ENCODE data around the gene RAB44.

The RAB44 gene

DNA sequence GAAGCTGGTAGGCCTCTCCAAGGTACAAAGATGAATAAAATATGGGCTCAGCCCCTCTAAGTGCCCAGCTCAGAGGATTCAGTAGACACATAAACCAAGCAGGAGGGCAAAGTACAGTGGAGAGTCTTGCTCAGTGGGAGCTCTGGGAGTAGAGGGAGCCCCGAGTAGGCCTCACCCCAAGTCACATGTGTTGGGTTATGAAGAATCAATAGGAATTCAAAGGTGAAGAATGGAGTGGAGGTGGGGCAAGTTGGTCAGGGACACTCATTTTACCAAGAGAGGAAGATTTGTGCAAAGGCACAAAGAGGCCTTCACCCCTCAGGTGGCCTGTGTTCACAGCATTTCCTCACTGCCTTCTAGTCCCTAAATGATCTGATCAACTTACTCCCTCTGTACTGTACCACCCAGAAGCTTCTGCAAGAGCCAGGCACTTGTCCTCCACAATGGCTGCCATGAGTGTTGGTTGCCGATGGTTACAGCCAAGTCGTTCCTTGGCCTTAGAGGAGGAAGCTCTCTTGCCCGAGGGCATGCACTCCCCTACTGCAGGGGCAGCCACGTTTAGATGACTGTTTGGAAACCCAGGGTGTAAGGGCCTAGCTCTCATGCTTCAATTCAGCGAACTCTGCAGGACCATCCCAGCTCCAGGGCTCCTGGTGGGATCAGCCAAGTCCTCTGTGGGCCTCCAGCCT is 25.8 kb upstream of the RAB44 start:
- no peak for DNase-seq (ENCODE audit: low read depth, low spot score)
- no peaks in the 10 kb centered on the region for H3K27me3 ChIP-seq (ENCODE audit: insufficient read depth, insufficient read length)

DNA sequence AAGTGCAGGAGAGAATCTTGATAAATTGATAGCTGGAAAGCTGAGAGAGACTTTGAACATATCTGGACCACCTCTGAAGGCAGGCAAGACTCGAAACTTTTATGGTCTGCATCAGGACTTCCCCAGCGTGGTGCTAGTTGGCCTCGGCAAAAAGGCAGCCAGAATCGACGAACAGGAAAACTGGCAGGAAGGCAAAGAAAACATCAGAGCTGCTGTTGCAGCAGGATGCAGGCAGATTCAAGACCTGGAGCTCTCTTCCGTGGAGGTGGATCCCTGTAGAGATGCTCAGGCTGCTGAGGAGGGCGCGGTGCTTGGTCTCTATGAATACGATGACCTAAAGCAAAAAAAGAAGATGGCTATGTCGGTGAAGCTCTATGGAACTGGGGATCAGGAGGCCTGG is 23.7 kb upstream of the RAB44 start:
- peaks cover 3% of the 10 kb centered on the region for H3K36me3 ChIP-seq (ENCODE audit: insufficient read depth, insufficient read length, low read length)
- no peak for TF ChIP-seq YY1 (IDR thresholded peaks at IDR 0.05; ENCODE audit: insufficient read depth, insufficient read length)
- no peak for TF ChIP-seq ZNF274 (IDR thresholded peaks at IDR 0.05; ENCODE audit: low read depth, low read length)
- no peak for TF ChIP-seq SUZ12 (IDR thresholded peaks at IDR 0.05; ENCODE audit: extremely low read depth, insufficient read depth, insufficient read length)
- peaks cover 14% of the 10 kb centered on the region for H3K27me3 ChIP-seq (ENCODE audit: insufficient read depth, insufficient read length)
- H3K4me3 ChIP-seq (ENCODE audit: insufficient read length, low read depth): no peak overlapping the region
- H3K4me1 ChIP-seq (ENCODE audit: insufficient read depth, insufficient read length): peaks cover 5% of the 10 kb centered on the region
- DNase-seq (ENCODE audit: low read depth, low spot score): no peak
- no peaks in the 10 kb centered on the region for H3K9me3 ChIP-seq (ENCODE audit: insufficient read depth, low read length)
- no peak overlapping the region for H3K9ac ChIP-seq (ENCODE audit: insufficient read length, low read depth)

More for the DNA sequence above, 25.8 kb upstream of the RAB44 start:
- no peak overlapping the region for H3K4me3 ChIP-seq (ENCODE audit: insufficient read length, low read depth)
- TF ChIP-seq SUZ12 (IDR thresholded peaks at IDR 0.05; ENCODE audit: extremely low read depth, insufficient read depth, insufficient read length) (no peak), YY1 (IDR thresholded peaks at IDR 0.05; ENCODE audit: insufficient read depth, insufficient read length) (peak; percentile 31)
- H3K9me3 ChIP-seq (ENCODE audit: insufficient read depth, low read length): no peaks in the 10 kb centered on the region
- no peaks in the 10 kb centered on the region for H3K36me3 ChIP-seq (ENCODE audit: insufficient read depth, insufficient read length, low read length)
- peaks cover 14% of the 10 kb centered on the region for H3K4me1 ChIP-seq (ENCODE audit: insufficient read depth, insufficient read length)
- no peak overlapping the region for H3K9ac ChIP-seq (ENCODE audit: insufficient read length, low read depth)

DNA sequence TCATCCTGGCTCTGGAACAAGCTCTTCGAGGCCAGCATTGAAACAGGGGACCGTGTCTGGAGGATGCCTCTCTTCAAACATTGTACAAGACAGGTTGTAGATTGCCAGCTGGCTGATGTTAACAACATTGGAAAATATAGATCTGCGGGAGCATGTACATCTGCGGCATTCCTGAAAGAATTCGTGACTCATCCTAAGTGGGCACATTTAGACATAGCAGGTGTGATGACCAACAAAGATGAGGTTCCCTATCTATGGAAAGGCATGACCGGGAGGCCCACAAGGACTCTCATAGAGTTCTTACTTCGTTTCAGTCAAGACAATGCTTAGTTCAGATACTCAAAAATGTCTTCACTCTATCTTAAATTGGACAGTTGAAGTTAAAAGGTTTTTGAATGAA is 22.7 kb upstream of the RAB44 start:
- TF ChIP-seq ZNF274 (IDR thresholded peaks at IDR 0.05; ENCODE audit: low read depth, low read length) (no peak), YY1 (IDR thresholded peaks at IDR 0.05; ENCODE audit: insufficient read depth, insufficient read length) (no peak), SUZ12 (IDR thresholded peaks at IDR 0.05; ENCODE audit: extremely low read depth, insufficient read depth, insufficient read length) (no peak)
- DNase-seq (ENCODE audit: low read depth, low spot score): no peak
- Histone ChIP-seq H3K4me1 (ENCODE audit: insufficient read depth, insufficient read length) (peaks cover 5% of the 10 kb centered on the region), H3K9me3 (ENCODE audit: insufficient read depth, low read length) (no peaks in the 10 kb centered on the region), H3K4me3 (ENCODE audit: insufficient read length, low read depth) (no peak overlapping the region), H3K36me3 (ENCODE audit: insufficient read depth, insufficient read length, low read length) (peaks cover 6% of the 10 kb centered on the region), H3K9ac (ENCODE audit: insufficient read length, low read depth) (no peak overlapping the region), H3K27me3 (ENCODE audit: insufficient read depth, insufficient read length) (peaks cover 23% of the 10 kb centered on the region)

DNA sequence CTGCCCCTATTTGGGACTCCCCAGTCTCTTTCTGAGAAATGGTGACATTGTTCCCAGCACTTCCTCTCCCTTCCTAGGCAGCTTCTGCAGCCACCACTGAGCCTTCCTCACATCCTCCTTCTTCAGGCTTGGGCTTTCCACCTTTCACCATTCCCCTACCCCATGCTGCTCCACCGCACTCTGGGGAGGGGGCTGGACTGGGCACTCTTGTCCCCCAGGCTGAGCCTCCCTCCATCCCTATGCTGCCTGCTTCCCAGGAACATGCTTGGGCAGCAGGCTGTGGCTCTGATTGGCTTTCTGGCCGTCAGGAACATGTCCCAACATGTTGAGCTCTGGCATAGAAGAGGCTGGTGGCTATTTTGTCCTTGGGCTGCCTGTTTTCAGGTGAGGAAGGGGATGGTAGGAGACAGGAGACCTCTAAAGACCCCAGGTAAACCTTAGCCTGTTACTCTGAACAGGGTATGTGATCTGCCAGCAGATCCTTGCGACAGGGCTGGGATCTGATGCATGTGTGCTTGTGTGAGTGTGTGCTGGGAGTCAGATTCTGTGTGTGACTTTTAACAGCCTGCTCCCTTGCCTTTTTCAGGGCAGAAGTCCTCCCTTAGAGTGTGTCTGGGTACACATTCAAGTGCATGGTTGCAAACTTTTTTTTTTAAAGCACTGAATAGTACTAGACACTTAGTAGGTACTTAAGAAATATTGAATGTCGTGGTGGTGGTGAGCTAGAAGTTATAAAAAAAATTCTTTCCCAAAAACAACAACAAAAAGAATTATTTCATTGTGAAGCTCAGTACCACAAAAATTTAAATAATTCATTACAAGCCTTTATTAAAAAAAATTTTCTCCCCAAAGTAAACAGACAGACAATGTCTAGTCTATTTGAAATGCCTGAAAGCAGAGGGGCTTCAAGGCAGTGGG is 21.2 kb upstream of the RAB44 start:
- Histone ChIP-seq H3K36me3 (ENCODE audit: insufficient read depth, insufficient read length, low read length) (peaks cover 6% of the 10 kb centered on the region), H3K9ac (ENCODE audit: insufficient read length, low read depth) (peak overlapping the region; percentile 39), H3K27me3 (ENCODE audit: insufficient read depth, insufficient read length) (peaks cover 27% of the 10 kb centered on the region), H3K4me3 (ENCODE audit: insufficient read length, low read depth) (no peak overlapping the region), H3K9me3 (ENCODE audit: insufficient read depth, low read length) (no peaks in the 10 kb centered on the region), H3K4me1 (ENCODE audit: insufficient read depth, insufficient read length) (peaks cover 5% of the 10 kb centered on the region)
- DNase-seq (ENCODE audit: low read depth, low spot score): no peak
- no peak for TF ChIP-seq SUZ12 (IDR thresholded peaks at IDR 0.05; ENCODE audit: extremely low read depth, insufficient read depth, insufficient read length)
- TF ChIP-seq ZNF274 (IDR thresholded peaks at IDR 0.05; ENCODE audit: low read depth, low read length): no peak
- no peak for TF ChIP-seq YY1 (IDR thresholded peaks at IDR 0.05; ENCODE audit: insufficient read depth, insufficient read length)

DNA sequence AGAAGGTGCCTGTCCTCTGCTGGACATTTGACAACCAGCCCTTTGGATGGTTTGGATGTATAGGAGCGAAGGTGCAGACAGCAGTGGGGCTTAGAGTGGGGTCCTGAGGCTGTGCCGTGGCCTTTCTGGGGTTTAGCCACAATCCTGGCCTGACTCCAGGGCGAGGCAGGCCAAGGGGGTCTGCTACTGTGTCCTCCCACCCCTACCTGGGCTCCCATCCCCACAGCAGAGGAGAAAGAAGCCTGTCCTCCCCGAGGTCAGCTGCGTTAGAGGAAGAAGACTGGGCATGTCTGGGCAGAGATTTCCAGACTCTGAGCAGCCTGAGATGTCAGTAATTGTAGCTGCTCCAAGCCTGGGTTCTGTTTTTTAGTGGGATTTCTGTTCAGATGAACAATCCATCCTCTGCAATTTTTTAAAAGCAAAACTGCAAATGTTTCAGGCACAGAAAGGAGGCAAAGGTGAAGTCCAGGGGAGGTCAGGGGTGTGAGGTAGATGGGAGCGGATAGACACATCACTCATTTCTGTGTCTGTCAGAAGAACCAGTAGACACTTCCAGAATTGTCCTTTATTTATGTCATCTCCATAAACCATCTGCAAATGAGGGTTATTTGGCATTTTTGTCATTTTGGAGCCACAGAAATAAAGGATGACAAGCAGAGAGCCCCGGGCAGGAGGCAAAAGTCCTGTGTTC is 20.4 kb upstream of the RAB44 start:
- Histone ChIP-seq H3K4me3 (ENCODE audit: insufficient read length, low read depth) (no peak overlapping the region), H3K27me3 (ENCODE audit: insufficient read depth, insufficient read length) (peaks cover 27% of the 10 kb centered on the region), H3K9ac (ENCODE audit: insufficient read length, low read depth) (peak overlapping the region; percentile 39), H3K9me3 (ENCODE audit: insufficient read depth, low read length) (no peaks in the 10 kb centered on the region), H3K4me1 (ENCODE audit: insufficient read depth, insufficient read length) (peaks cover 5% of the 10 kb centered on the region), H3K36me3 (ENCODE audit: insufficient read depth, insufficient read length, low read length) (peaks cover 6% of the 10 kb centered on the region)
- DNase-seq (ENCODE audit: low read depth, low spot score): no peak
- TF ChIP-seq SUZ12 (IDR thresholded peaks at IDR 0.05; ENCODE audit: extremely low read depth, insufficient read depth, insufficient read length) (no peak), YY1 (IDR thresholded peaks at IDR 0.05; ENCODE audit: insufficient read depth, insufficient read length) (no peak), ZNF274 (IDR thresholded peaks at IDR 0.05; ENCODE audit: low read depth, low read length) (no peak)

DNA sequence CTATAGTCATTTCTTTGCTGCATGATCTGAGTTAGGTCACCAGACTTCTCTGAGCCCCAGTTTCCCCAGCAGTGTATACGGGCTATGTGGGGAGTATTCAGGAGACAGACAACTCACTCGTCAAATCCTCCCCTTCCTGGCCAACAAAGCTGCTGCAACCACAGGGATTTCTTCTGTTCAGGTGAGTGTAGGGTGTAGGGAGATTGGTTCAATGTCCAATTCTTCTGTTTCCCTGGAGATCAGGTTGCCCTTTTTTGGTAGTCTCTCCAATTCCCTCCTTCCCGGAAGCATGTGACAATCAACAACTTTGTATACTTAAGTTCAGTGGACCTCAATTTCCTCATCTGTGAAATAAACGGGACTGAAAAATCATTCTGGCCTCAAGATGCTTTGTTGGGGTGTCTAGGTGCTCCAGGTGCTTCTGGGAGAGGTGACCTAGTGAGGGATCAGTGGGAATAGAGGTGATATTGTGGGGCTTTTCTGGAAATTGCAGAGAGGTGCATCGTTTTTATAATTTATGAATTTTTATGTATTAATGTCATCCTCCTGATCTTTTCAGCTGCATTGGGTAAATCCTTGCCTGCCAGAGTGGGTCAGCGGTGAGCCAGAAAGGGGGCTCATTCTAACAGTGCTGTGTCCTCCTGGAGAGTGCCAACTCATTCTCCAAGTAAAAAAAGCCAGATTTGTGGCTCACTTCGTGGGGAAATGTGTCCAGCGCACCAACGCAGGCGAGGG is 19.7 kb upstream of the RAB44 start:
- Histone ChIP-seq H3K4me3 (ENCODE audit: insufficient read length, low read depth) (peak overlapping the region; percentile 85), H3K9me3 (ENCODE audit: insufficient read depth, low read length) (no peaks in the 10 kb centered on the region), H3K9ac (ENCODE audit: insufficient read length, low read depth) (peak overlapping the region; percentile 90), H3K4me1 (ENCODE audit: insufficient read depth, insufficient read length) (peaks cover 8% of the 10 kb centered on the region), H3K36me3 (ENCODE audit: insufficient read depth, insufficient read length, low read length) (peaks cover 12% of the 10 kb centered on the region), H3K27me3 (ENCODE audit: insufficient read depth, insufficient read length) (peaks cover 27% of the 10 kb centered on the region)
- TF ChIP-seq SUZ12 (IDR thresholded peaks at IDR 0.05; ENCODE audit: extremely low read depth, insufficient read depth, insufficient read length) (no peak), ZNF274 (IDR thresholded peaks at IDR 0.05; ENCODE audit: low read depth, low read length) (no peak), YY1 (IDR thresholded peaks at IDR 0.05; ENCODE audit: insufficient read depth, insufficient read length) (no peak)
- DNase-seq (ENCODE audit: low read depth, low spot score): no peak
